Nephron progenitor cell (in vitro differentiated cells): ENCODE measurements around the gene AFDN.

Source experiments
- DNase-seq: peaks from one replicate; pipeline ENCODE4 v3.0.0; 2021
- H3K27ac Mint-ChIP-seq: 2 replicates; pipeline ENCODE4 v1.8.0; 2021; ENCODE audit warnings: mild to moderate bottlenecking, moderate library complexity, mixed read lengths
- H3K27me3 Mint-ChIP-seq: 2 replicates; pipeline ENCODE4 v1.8.0; 2021; ENCODE audit warnings: mild to moderate bottlenecking, low read depth, mixed read lengths; ENCODE audit not compliant: poor library complexity
- H3K36me3 Mint-ChIP-seq: 2 replicates; pipeline ENCODE4 v1.8.0; 2021; ENCODE audit warnings: low read depth, mixed read lengths
- H3K4me1 Mint-ChIP-seq: 2 replicates; pipeline ENCODE4 v1.8.0; 2021; ENCODE audit warnings: mixed read lengths
- H3K4me3 Mint-ChIP-seq: 2 replicates; pipeline ENCODE4 v1.8.0; 2021; ENCODE audit warnings: mild to moderate bottlenecking, moderate library complexity, mixed read lengths
- H3K9me3 Mint-ChIP-seq: 2 replicates; pipeline ENCODE4 v1.8.0; 2021; ENCODE audit warnings: mild to moderate bottlenecking, moderate library complexity, mixed read lengths
- CTCF ChIP-seq: fragments of 200-600 bp; sonication (generic); IDR thresholded peaks from 2 replicates; pipeline ENCODE4 v1.5.0; 2021; ENCODE audit warnings: antibody characterized with exemption

Gene AFDN

DNA sequence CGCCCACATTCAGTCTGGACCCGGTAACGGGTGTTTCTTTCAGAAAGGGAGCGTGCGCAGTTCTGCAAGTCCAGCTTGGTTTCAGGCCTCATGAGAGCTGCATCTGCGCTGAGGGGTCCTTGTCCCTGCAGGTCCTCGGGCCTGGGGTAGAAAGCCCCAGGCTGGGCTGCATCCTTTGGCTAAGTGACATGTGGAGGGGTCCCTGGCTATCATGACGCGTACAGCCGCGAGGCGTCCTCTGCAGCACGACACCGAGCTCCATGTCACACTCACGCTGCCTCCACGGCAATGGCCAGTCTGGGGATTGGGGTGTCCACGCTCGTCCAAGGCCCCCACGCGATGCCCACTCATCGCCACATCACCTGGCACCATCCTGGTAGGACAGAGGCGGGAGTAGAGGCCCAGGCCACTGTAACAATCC, 169.0 kb downstream of the AFDN start:
- H3K9me3 Mint-ChIP-seq: peaks cover 5% of the 10 kb centered on the region
- no peak for TF ChIP-seq CTCF
- H3K27me3 Mint-ChIP-seq: peaks cover 15% of the 10 kb centered on the region
- no peaks in the 10 kb centered on the region for H3K36me3 Mint-ChIP-seq
- H3K4me3 Mint-ChIP-seq: no peak overlapping the region
- H3K27ac Mint-ChIP-seq: peak overlapping the region; percentile 80
- peaks cover 23% of the 10 kb centered on the region for H3K4me1 Mint-ChIP-seq
- DNase-seq: no peak

DNA sequence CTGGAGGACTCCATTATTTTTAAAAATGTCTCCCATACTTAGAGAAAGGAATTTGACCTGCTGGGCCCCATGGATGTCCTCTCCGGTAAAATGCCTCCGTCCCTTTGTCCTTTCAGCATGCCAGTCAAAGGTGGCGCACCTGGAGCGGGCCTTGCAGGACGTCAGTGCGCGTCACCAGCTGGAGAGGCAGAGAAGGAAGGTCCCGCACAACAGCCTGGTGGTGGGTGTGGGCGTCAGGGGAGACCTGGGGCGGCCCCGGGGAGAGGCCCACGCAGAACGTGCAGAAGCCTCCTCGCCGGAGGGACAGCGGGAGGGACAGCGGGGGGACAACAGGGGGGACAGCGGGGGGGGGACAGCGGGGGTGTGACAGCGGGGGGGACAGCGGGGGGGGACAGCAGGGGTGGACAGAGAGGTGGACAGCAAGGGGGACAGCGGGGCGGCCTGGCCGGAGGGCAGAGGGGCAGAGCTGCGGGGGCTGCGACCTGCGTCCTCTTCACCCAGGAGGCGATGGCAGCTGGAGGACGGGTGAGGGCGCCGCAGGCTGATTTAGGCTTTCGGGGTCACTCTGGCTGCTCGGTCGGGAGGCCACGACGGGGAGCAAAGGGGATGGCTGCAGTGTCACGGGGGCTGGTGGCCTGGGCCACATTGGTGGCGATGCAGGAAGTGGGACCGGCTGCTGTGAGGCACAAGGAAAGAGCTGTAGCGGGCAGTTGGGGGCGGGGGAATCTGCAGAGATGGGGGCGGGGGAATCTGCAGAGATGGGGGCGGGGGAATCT, 169.9 kb downstream of the AFDN start:
- Mint-ChIP-seq H3K4me1 (peaks cover 23% of the 10 kb centered on the region), H3K36me3 (no peaks in the 10 kb centered on the region), H3K9me3 (no peaks in the 10 kb centered on the region), H3K27ac (no peak overlapping the region), H3K4me3 (no peak overlapping the region), H3K27me3 (peaks cover 18% of the 10 kb centered on the region)
- TF ChIP-seq CTCF: no peak
- DNase-seq: no peak

DNA sequence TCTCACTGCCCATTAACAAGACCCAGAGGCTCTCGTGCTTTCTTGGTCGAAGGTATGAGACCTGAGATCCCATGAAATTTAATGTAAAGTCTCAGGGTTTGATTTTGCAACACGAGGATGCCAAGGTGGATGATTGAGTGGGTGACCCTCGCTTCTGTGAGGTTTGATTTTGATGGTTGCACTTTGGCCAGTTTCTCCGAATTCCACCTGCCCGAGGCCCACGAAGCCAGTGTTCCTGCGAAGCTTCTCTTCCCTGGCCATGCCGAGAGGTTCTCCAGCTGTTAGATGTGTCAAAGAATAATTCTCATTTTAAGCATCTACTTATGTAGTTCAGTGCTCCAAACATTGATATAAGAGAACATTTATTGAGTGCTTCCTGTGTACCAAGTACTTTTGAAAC, 170.9 kb downstream of the AFDN start, which contains the start of gene KIF25:
TSS of gene KIF25 (plus strand) at position 30 of the 400 bp plus-strand sequence. CDS start 31,915 bp downstream, outside the sequence.
- H3K4me3 Mint-ChIP-seq: peak within 1 kb of the TSS; percentile 61
- H3K4me1 Mint-ChIP-seq: peaks cover 23% of the 10 kb centered on the region
- no peaks in the 10 kb centered on the region for H3K36me3 Mint-ChIP-seq
- TF ChIP-seq CTCF: no peak
- H3K27me3 Mint-ChIP-seq: peaks cover 22% of the 10 kb centered on the region
- no peak for DNase-seq
- no peaks in the 10 kb centered on the region for H3K9me3 Mint-ChIP-seq
- peak within 1 kb of the TSS; percentile 67 for H3K27ac Mint-ChIP-seq

DNA sequence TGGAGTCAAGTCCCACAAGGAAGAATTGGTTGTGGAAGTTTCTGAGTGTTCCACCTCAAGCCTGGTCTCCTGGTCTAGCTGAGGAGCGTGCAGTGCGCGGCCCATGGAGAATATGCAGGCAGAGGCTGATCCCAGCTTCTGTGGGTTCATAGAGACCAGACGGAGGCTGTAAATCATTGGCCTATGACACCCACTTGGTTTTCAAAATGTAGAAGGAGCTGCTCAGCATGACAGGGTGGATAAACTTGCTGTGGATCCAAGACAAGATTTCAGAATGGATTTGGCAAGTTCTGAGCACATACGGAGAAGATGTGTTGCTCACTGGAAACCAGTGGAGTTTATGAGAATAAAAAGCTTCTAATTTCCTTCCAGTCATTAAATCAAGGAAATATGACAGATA, 171.5 kb downstream of the AFDN start:
- Mint-ChIP-seq H3K36me3 (no peaks in the 10 kb centered on the region), H3K9me3 (no peaks in the 10 kb centered on the region), H3K4me3 (no peak overlapping the region), H3K27me3 (peaks cover 23% of the 10 kb centered on the region), H3K4me1 (peaks cover 23% of the 10 kb centered on the region), H3K27ac (no peak overlapping the region)
- no peak for DNase-seq
- TF ChIP-seq CTCF: no peak

- no peak overlapping the region for H3K27ac Mint-ChIP-seq
- peaks cover 23% of the 10 kb centered on the region for H3K4me1 Mint-ChIP-seq
- no peak for TF ChIP-seq CTCF
- no peak overlapping the region for H3K4me3 Mint-ChIP-seq
- H3K27me3 Mint-ChIP-seq: peaks cover 17% of the 10 kb centered on the region
- DNase-seq: no peak
- peaks cover 4% of the 10 kb centered on the region for H3K9me3 Mint-ChIP-seq
- no peaks in the 10 kb centered on the region for H3K36me3 Mint-ChIP-seq
Observed at GRCh38 chr6:168000198-168001028, 173.7 kb downstream of the AFDN start.
